GM10248 (cell line): ENCODE data around the gene KSR2.

Experiments
- CTCF ChIA-PET: fragments of 300-600 bp; sonication (Branson Sonifier 250); formaldehyde crosslinking; extraction: SDS; loops from one replicate; lab custom pipeline; 2021; ENCODE audit warnings: antibody characterized with exemption; lab: Yijun Ruan, JAX
- POLR2A ChIA-PET: fragments of 350-650 bp; sonication (Branson Sonifier 250); formaldehyde crosslinking; extraction: SDS; loops from one replicate; lab custom pipeline; 2020; ENCODE audit warnings: antibody characterized with exemption; lab: Yijun Ruan, JAX
- DNase-seq: peaks from one replicate; pipeline ENCODE4 v3.0.0; 2012; ENCODE audit errors: extremely low spot score
- CTCF ChIP-seq: IDR thresholded peaks from 2 replicates; pipeline ENCODE4 v1.5.1; 2012; ENCODE audit warnings: mild to moderate bottlenecking, low read depth; ENCODE audit errors: extremely low read depth, missing control alignments, control extremely low read depth

Gene KSR2

GRCh38 chr12:117662620-117663395, 306.0 kb downstream of the KSR2 start:
- ChIA-PET POLR2A (no interaction called here), CTCF (no interaction called here)
- DNase-seq, result no peak
- TF ChIP-seq CTCF, result no peak

- no peak for DNase-seq
- TF ChIP-seq CTCF, result no peak
- POLR2A ChIA-PET, result no interaction called here
- CTCF ChIA-PET, result no interaction called here
Measured at GRCh38 chr12:117662220-117662619, 306.6 kb downstream of the KSR2 start.

GRCh38 chr12:117661471-117661870, 307.3 kb downstream of the KSR2 start:
- ChIA-PET CTCF (interaction anchor here (1.4 kb wide), 1 partner anchor 14 kb away, joined by 3 read pairs; no protein-coding TSS in a partner anchor), POLR2A (no interaction called here)
- DNase-seq, result no peak
- TF ChIP-seq CTCF, result no peak

- DNase-seq, result no peak
- ChIA-PET POLR2A (no interaction called here), CTCF (interaction anchor here (1.4 kb wide), 1 partner anchor 14 kb away, joined by 3 read pairs; no protein-coding TSS in a partner anchor)
- no peak for TF ChIP-seq CTCF
Measured at GRCh38 chr12:117660896-117661295, 307.9 kb downstream of the KSR2 start.

- POLR2A ChIA-PET, result no interaction called here
- TF ChIP-seq CTCF, result no peak
- CTCF ChIA-PET, result no interaction called here
- DNase-seq, result no peak
Measured at GRCh38 chr12:117658226-117658625, 310.6 kb downstream of the KSR2 start.

GRCh38 chr12:117649796-117650195, 319.0 kb downstream of the KSR2 start:
- CTCF ChIA-PET, result no interaction called here
- no peak for DNase-seq
- POLR2A ChIA-PET, result no interaction called here
- TF ChIP-seq CTCF, result no peak
